DOHH2 (cell line): ENCODE data around the gene STX8.

Source experiments
- CTCF ChIP-seq: fragments of 200-600 bp; sonication (generic); IDR thresholded peaks from one replicate; pipeline ENCODE4 v1.5.1; 2014; ENCODE audit warnings: antibody characterized with exemption, mild to moderate bottlenecking, low read depth, low read length; ENCODE audit not compliant: poor library complexity, severe bottlenecking
- EZH2phosphoT487 ChIP-seq: fragments of 200-600 bp; sonication (generic); IDR thresholded peaks from 2 replicates; pipeline ENCODE4 v1.6.1; 2017; ENCODE audit warnings: borderline replicate concordance, mild to moderate bottlenecking, antibody characterized with exemption, low read length, moderate library complexity, mixed read lengths

- TF ChIP-seq CTCF, result no peak
- no peak for TF ChIP-seq EZH2phosphoT487
Observed at GRCh38 chr17:9360677-9361081, 214.9 kb downstream of the STX8 start.
